Choroid plexus epithelial cell (primary cell): ENCODE results near the gene SLC41A1.

Experiments
- DNase-seq: peaks from one replicate; pipeline ENCODE4 v3.0.0-alpha.2; 2010; ENCODE audit warnings: low read depth
- H3K4me3 ChIP-seq: 2 replicates; pipeline ENCODE4 v1.5.1; 2011; ENCODE audit warnings: low read depth, mild to moderate bottlenecking, control low read depth, low read length, moderate library complexity
- CTCF ChIP-seq: conservative IDR thresholded peaks from 2 replicates; pipeline ENCODE4 v1.5.1; 2011; ENCODE audit warnings: low read depth, mild to moderate bottlenecking, control low read depth, inconsistent platforms, low read length, moderate library complexity

Gene SLC41A1

GRCh38 chr1:205769641-205770365, 43.2 kb downstream of the SLC41A1 start:
- no peak for TF ChIP-seq CTCF
- no peak overlapping the region for H3K4me3 ChIP-seq
- no peak for DNase-seq

- no peak overlapping the region for H3K4me3 ChIP-seq
- no peak for TF ChIP-seq CTCF
- no peak for DNase-seq
Observed at GRCh38 chr1:205767248-205767647, 45.8 kb downstream of the SLC41A1 start.

- no peak for DNase-seq
- no peak for TF ChIP-seq CTCF
- no peak overlapping the region for H3K4me3 ChIP-seq
Observed at GRCh38 chr1:205766570-205766969, 46.4 kb downstream of the SLC41A1 start.

- DNase-seq, result peak; percentile 60
- no peak overlapping the region for H3K4me3 ChIP-seq
- TF ChIP-seq CTCF, result no peak
Observed at GRCh38 chr1:205766038-205766437, 47.0 kb downstream of the SLC41A1 start.

GRCh38 chr1:205764578-205764977, 48.4 kb downstream of the SLC41A1 start:
- no peak for DNase-seq
- no peak for TF ChIP-seq CTCF
- no peak overlapping the region for H3K4me3 ChIP-seq

GRCh38 chr1:205763980-205764379, 49.0 kb downstream of the SLC41A1 start:
- no peak overlapping the region for H3K4me3 ChIP-seq
- DNase-seq, result no peak
- TF ChIP-seq CTCF, result no peak

- TF ChIP-seq CTCF, result no peak
- no peak overlapping the region for H3K4me3 ChIP-seq
- no peak for DNase-seq
Observed at GRCh38 chr1:205760606-205761005, 52.4 kb downstream of the SLC41A1 start.
